Stomach (tissue), 9 donors: ENCODE results near the gene RTN4R. TPM values are rescaled to one million over a fixed set of nuclear protein-coding genes. Genes with fewer than 3 reads are reported as not detected.

Source experiments
- DNase-seq, 2 donors: peaks; one replicate each; pipeline versions ENCODE4 v3.0.0 to v3.0.0-alpha.2; 2013 to 2019
- H3K27ac ChIP-seq, 5 donors: fragments of 200-600 bp in 4 of 5; sonication (generic) in 4 of 5; one replicate each; pipeline ENCODE4 v1.5.1; 2013 to 2019; ENCODE audit warnings: mild to moderate bottlenecking in 1 of 5, moderate library complexity in 1 of 5
- H3K27me3 ChIP-seq, 3 donors: fragments of 200-600 bp; sonication (generic); one replicate each; pipeline ENCODE4 v1.5.1; 2017 to 2019; ENCODE audit warnings: mixed run types in 1 of 3
- H3K36me3 ChIP-seq, 4 donors: fragments of 200-600 bp; sonication (generic); 1 replicate in 3 of 4; 2 replicates in 1 of 4; pipeline ENCODE4 v1.5.1; 2016 to 2019
- H3K4me1 ChIP-seq, 4 donors: fragments of 200-600 bp; sonication (generic); one replicate each; pipeline ENCODE4 v1.5.1; 2016 to 2019
- H3K4me3 ChIP-seq, 4 donors: fragments of 200-600 bp; sonication (generic) in 3 of 4; one replicate each; pipeline ENCODE4 v1.5.1; 2016 to 2019; ENCODE audit warnings: mild to moderate bottlenecking in 1 of 4
- H3K9me3 ChIP-seq, 4 donors: fragments of 200-600 bp; sonication (generic); one replicate each; pipeline ENCODE4 v1.5.1; 2016 to 2019
- CTCF ChIP-seq, 7 experiments: fragments of 450-650 bp in 4 of 7; fragments of 200-600 bp in 3 of 7; sonication (generic) in 3 of 7; IDR thresholded peaks; one replicate each; pipeline ENCODE4 v1.5.1; 2016 to 2019; ENCODE audit warnings: antibody characterized with exemption in 7 of 7, control low read depth in 2 of 7, mild to moderate bottlenecking in 1 of 7
- EP300 ChIP-seq: sonication (generic); formaldehyde crosslinking; IDR thresholded peaks from one replicate; pipeline ENCODE4 v1.6.1; 2017; ENCODE audit warnings: antibody characterized with exemption
- POLR2A ChIP-seq, 4 donors: fragments of 450-650 bp; IDR thresholded peaks; one replicate each; pipeline ENCODE4 v1.6.1; 2016; ENCODE audit warnings: antibody characterized with exemption in 4 of 4, control low read depth in 2 of 4, mild to moderate bottlenecking in 1 of 4, moderate library complexity in 1 of 4
- POLR2AphosphoS5 ChIP-seq, 3 donors: sonication (generic); formaldehyde crosslinking; IDR thresholded peaks; one replicate each; pipeline ENCODE4 v1.6.1; 2016; ENCODE audit warnings: antibody characterized with exemption in 3 of 3
- WGBS, 5 donors: extraction: QIAGEN DNeasy Blood & Tissue Kit in 3 of 5; methylation state at CpG; one replicate each; pipeline versions ENCODE4 v1.1.5 to v1.1.7; 2013 to 2018; 5-methylcytosine and 5-hydroxymethylcytosine counted together
- intact Hi-C: fragments of 100-400 bp; cut with DNase I; formaldehyde crosslinking; loops from one replicate; pipeline ENCODE4 v1.15.1; 2023; ENCODE audit warnings: low total_unique reads
- polyA plus RNA-seq, 3 donors: library from polyadenylated mRNA; stranded (reverse); fragments of 200-250 nt; gene quantifications; one replicate each; pipeline ENCODE4 v1.2.3, GENCODE V29; 2013
- total RNA-seq, 5 donors: library from RNA; depleted of rRNA; stranded (reverse); fragments of >200 nt; gene quantifications; one replicate each; pipeline versions ENCODE4 v1.1.0 to v1.2.3, GENCODE V29; 2014 to 2016
- donor health status: healthy with polysubstance abuse.
- donor health status: Bipolar disorder and iron deficiency.
- donor health status: healthy.

Gene RTN4R
- total and polyA plus RNA-seq, 8 donors = 0.92 to 2.2 (median 1.7) TPM; not detected in 3

- peaks cover 6 to 61% (median 34%) of the 10 kb centered on the region in 4 donors for H3K4me1 ChIP-seq
- DNase-seq = peak in 1 of 2 donors; percentile 43
- H3K36me3 ChIP-seq = no peaks in the 10 kb centered on the region
- intact Hi-C loops = no loop called here
- no peak overlapping the region for H3K4me3 ChIP-seq
- TF ChIP-seq POLR2A (IDR thresholded peaks at IDR 0.05) (no peak), CTCF (IDR thresholded peaks at IDR 0.05) (no peak), EP300 (no peak), POLR2AphosphoS5 (IDR thresholded peaks at IDR 0.05) (no peak)
- no peak overlapping the region for H3K27ac ChIP-seq
- H3K9me3 ChIP-seq = no peaks in the 10 kb centered on the region
- 78 to 89% (median 83%) methylated on average over 20 to 51 of the region's 51 CpGs for whole genome bisulfite sequencing, 5 donors
- H3K27me3 ChIP-seq = no peaks in the 10 kb centered on the region
Measured at GRCh38 chr22:20241579-20242392, 26.3 kb downstream of the RTN4R start.

- Histone ChIP-seq H3K27me3 (no peaks in the 10 kb centered on the region), H3K27ac (no peak overlapping the region), H3K9me3 (no peaks in the 10 kb centered on the region), H3K36me3 (no peaks in the 10 kb centered on the region), H3K4me3 (no peak overlapping the region), H3K4me1 (peaks cover 6 to 61% (median 36%) of the 10 kb centered on the region in 4 donors)
- no peak for DNase-seq
- intact Hi-C loops = no loop called here
- TF ChIP-seq POLR2AphosphoS5 (IDR thresholded peaks at IDR 0.05) (no peak), POLR2A (IDR thresholded peaks at IDR 0.05) (no peak), EP300 (no peak), CTCF (IDR thresholded peaks at IDR 0.05) (no peak)
- 79 to 94% (median 91%) methylated on average over 3 to 8 of the region's 8 CpGs for WGBS, 5 donors
Measured at GRCh38 chr22:20240900-20241299, 27.2 kb downstream of the RTN4R start.

- Histone ChIP-seq H3K36me3 (no peaks in the 10 kb centered on the region), H3K27me3 (no peaks in the 10 kb centered on the region), H3K9me3 (no peaks in the 10 kb centered on the region), H3K4me3 (no peak overlapping the region), H3K27ac (peak overlapping the region in 2 of 5 donors; percentile 22 to 32), H3K4me1 (peaks cover 6 to 61% (median 36%) of the 10 kb centered on the region in 4 donors)
- intact Hi-C loops = no loop called here
- TF ChIP-seq POLR2A (IDR thresholded peaks at IDR 0.05) (no peak), EP300 (no peak), POLR2AphosphoS5 (IDR thresholded peaks at IDR 0.05) (no peak)
- WGBS, 5 donors = 44 to 76% (median 67%) methylated on average over 7 to 14 of the region's 14 CpGs; no CpG with 5 or more reads in 1 of the 5 donors
- peak in 1 of 2 donors; percentile 91 for DNase-seq
Measured at GRCh38 chr22:20240447-20240764, 27.7 kb downstream of the RTN4R start.

GRCh38 chr22:20239676-20240446 lies 28.3 kb downstream of the RTN4R start:
- no peak for DNase-seq
- no peaks in the 10 kb centered on the region for H3K9me3 ChIP-seq
- peaks cover 6 to 61% (median 36%) of the 10 kb centered on the region in 4 donors for H3K4me1 ChIP-seq
- intact Hi-C loops = no loop called here
- peak overlapping the region in 2 of 5 donors; percentile 22 to 32 for H3K27ac ChIP-seq
- no peaks in the 10 kb centered on the region for H3K27me3 ChIP-seq
- 70 to 88% (median 78%) methylated on average over 4 to 9 of the region's 9 CpGs for WGBS, 5 donors
- TF ChIP-seq POLR2AphosphoS5 (IDR thresholded peaks at IDR 0.05) = no peak
- TF ChIP-seq CTCF (IDR thresholded peaks at IDR 0.05) = no peak
- TF ChIP-seq EP300 = no peak
- no peak for TF ChIP-seq POLR2A (IDR thresholded peaks at IDR 0.05)
- H3K4me3 ChIP-seq = no peak overlapping the region
- H3K36me3 ChIP-seq = no peaks in the 10 kb centered on the region
